Measurements from ENCODE around the gene RHOT2. TPM values are rescaled to one million over a fixed set of nuclear protein-coding genes. Genes with fewer than 3 reads are reported as not detected.

The RHOT2 gene
- total RNA-seq, 2 experiments from 2014 or later, result 110 TPM

DNA sequence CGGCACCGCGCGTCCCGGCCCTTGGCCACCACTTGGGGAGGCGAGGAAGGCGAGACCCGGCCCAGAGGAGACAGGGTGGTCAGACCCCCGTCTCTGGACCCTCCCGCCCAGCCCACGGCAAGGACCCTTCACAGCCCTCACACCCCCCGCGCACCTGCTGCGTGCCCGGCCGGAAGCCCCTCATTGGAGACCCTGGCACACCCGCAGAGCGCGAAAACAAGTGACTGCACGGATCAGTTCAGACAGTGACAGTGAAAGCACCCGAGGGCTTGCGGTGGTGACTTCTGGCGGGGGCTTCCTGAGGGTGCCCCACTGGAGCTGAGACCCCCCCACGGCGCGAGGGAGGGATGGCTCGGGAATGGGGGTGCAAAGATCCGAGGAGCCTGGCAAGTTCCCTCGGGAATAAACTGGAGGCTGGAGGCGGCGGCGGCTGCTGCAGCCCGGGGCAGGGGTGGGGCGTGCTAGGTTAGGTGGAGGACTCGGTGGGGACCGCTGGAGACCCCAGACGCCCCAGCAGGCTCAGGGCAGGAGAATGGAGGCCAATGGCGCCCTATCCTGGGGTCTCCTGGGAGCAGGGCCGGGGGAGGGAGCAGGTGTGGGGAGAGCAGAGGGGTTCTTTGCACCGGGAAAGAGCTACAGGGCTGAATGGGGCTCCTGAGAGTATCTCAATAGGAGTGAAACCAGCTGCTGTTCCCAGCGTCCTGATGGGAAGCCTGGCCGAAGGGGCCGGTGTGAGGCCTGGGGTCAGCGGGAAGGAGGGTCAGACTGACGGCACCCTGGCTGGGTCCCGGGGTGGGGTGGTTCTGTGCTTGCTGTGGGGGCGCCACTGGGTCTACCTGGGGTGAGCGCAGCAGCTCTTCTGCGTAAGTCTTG, 38.5 kb downstream of the RHOT2 start:
- POLR2A ChIA-PET, result interaction anchor here (0.8 to 1.2 kb wide), 4 partner anchors 14 to 335 kb away, joined by 3 to 4 read pairs (median 3); no protein-coding TSS in a partner anchor
- no peaks in the 10 kb centered on the region for H3K9me3 Mint-ChIP-seq
- H3K4me1 Mint-ChIP-seq (ENCODE audit: low read depth), result no peaks in the 10 kb centered on the region
- peaks cover 57% of the 10 kb centered on the region for H3K27me3 Mint-ChIP-seq
- ATAC-seq (no peak), DNase-seq (no peak)
- H3K27ac Mint-ChIP-seq, result no peak overlapping the region
- TF ChIP-seq, protein P1, sequence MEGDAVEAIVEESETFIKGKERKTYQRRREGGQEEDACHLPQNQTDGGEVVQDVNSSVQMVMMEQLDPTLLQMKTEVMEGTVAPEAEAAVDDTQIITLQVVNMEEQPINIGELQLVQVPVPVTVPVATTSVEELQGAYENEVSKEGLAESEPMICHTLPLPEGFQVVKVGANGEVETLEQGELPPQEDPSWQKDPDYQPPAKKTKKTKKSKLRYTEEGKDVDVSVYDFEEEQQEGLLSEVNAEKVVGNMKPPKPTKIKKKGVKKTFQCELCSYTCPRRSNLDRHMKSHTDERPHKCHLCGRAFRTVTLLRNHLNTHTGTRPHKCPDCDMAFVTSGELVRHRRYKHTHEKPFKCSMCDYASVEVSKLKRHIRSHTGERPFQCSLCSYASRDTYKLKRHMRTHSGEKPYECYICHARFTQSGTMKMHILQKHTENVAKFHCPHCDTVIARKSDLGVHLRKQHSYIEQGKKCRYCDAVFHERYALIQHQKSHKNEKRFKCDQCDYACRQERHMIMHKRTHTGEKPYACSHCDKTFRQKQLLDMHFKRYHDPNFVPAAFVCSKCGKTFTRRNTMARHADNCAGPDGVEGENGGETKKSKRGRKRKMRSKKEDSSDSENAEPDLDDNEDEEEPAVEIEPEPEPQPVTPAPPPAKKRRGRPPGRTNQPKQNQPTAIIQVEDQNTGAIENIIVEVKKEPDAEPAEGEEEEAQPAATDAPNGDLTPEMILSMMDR (IDR thresholded peaks at IDR 0.05), result no peak
- no peaks in the 10 kb centered on the region for H3K36me3 Mint-ChIP-seq (ENCODE audit: low read depth)
- CTCF ChIA-PET, result interaction anchor here (1.3 to 11.9 kb wide), 3 partner anchors 23 to 397 kb away, joined by 3 to 207 read pairs (median 4); partner anchors contain the start of genes ANTKMT, CCDC78 and HAGHL
- intact Hi-C loops (cut with micrococcal nuclease), result no loop called here
- H3K4me3 Mint-ChIP-seq, result no peak overlapping the region

DNA sequence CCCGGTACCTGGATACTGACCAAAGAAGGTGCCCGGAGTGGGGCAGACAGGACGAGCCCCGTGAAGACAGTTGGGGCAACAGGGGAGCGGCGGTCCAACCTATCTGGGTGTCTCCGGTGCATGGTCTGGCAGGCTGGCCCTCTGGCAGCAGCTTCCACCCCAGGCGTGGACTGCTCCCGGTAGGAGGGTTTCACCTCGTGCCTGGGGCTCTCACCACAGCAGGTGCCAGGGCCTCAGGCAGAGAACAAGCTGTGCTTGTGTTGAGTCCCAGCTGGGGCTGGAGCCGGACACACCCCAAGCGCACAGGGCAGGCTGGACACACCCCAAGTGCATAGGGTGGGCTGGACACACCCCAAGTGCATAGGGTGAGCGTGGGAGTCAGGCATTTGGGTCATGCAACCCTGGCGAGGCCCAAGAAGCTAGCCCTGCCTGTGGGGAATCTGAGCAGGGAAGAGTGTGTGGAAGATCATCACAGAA, 39.2 kb downstream of the RHOT2 start:
- H3K9me3 Mint-ChIP-seq, result no peaks in the 10 kb centered on the region
- intact Hi-C loops (cut with micrococcal nuclease), result no loop called here
- ChIA-PET POLR2A (interaction anchor here (0.8 to 1.2 kb wide), 4 partner anchors 13 to 334 kb away, joined by 3 to 4 read pairs (median 3); no protein-coding TSS in a partner anchor), CTCF (interaction anchor here (1.0 to 11.9 kb wide), 5 partner anchors 9 to 396 kb away, joined by 3 to 207 read pairs (median 4); partner anchors contain the start of genes ANTKMT, CCDC78 and HAGHL)
- H3K36me3 Mint-ChIP-seq (ENCODE audit: low read depth), result no peaks in the 10 kb centered on the region
- no peak overlapping the region for H3K27ac Mint-ChIP-seq
- ATAC-seq (no peak), DNase-seq (no peak)
- peaks cover 54% of the 10 kb centered on the region for H3K27me3 Mint-ChIP-seq
- no peaks in the 10 kb centered on the region for H3K4me1 Mint-ChIP-seq (ENCODE audit: low read depth)
- TF ChIP-seq, protein P1 (IDR thresholded peaks at IDR 0.05), result no peak
- H3K4me3 Mint-ChIP-seq, result no peak overlapping the region

DNA sequence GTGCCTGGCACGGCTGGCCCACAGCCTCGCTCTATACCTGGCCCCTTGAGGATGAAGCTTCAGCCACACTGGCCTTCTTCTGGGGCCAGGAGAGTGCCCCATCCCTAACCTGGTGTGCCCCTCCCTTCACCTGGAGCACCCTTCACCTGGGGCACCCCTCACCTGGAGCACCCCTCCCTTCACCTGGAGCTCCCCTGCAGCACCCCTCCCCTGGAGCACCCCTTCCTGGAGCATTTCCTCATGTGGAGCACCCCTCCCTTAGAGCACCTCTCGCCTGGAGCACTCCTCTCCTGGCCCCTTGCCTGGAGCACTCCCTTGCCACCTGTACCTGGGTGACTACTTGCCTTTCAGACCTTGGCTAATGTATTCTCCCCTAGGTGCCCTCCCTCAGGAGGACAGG, 40.1 kb downstream of the RHOT2 start:
- H3K4me3 Mint-ChIP-seq, result no peak overlapping the region
- TF ChIP-seq, protein P1 (IDR thresholded peaks at IDR 0.05), result no peak
- no peak overlapping the region for H3K27ac Mint-ChIP-seq
- peaks cover 49% of the 10 kb centered on the region for H3K27me3 Mint-ChIP-seq
- CTCF ChIA-PET, result interaction anchor here (1.0 to 11.9 kb wide), 5 partner anchors 8 to 395 kb away, joined by 3 to 207 read pairs (median 4); partner anchors contain the start of genes ANTKMT, CCDC78 and HAGHL
- H3K9me3 Mint-ChIP-seq, result no peaks in the 10 kb centered on the region
- intact Hi-C loops (cut with micrococcal nuclease), result no loop called here
- peaks cover 2% of the 10 kb centered on the region for H3K4me1 Mint-ChIP-seq (ENCODE audit: low read depth)
- no peaks in the 10 kb centered on the region for H3K36me3 Mint-ChIP-seq (ENCODE audit: low read depth)
- DNase-seq (no peak), ATAC-seq (no peak)
- POLR2A ChIA-PET, result interaction anchor here (0.7 kb wide), 1 partner anchor 18 kb away, joined by 3 read pairs; the partner anchor contains the start of gene WDR24

DNA sequence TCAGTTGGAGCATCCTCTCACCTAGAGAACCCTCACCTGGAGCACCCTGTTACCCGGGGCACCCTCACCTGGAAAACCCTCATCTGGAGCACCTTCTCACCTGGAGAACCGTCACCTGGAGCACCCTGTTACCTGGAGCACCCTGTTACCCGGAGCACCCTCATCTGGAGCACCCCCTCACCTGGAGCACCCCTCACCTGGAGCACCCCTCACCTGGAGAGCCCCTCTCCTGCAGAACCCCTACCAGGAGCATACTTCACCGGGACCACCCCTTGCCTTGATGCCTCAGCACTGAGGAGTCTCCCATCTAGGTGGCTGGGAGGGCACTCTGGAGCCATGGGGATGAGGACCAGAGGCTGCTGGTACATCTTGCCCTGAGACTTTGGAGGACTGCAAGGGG, 41.0 kb downstream of the RHOT2 start:
- TF ChIP-seq, protein P1 (IDR thresholded peaks at IDR 0.05), result no peak
- ChIA-PET POLR2A (no interaction called here), CTCF (interaction anchor here (8.1 to 11.9 kb wide), 2 partner anchors 21 to 77 kb away, joined by 149 to 207 read pairs; partner anchors contain the start of genes ANTKMT, CCDC78, CHTF18 and HAGHL)
- ATAC-seq (no peak), DNase-seq (no peak)
- Mint-ChIP-seq H3K36me3 (ENCODE audit: low read depth) (no peaks in the 10 kb centered on the region), H3K4me3 (no peak overlapping the region), H3K9me3 (no peaks in the 10 kb centered on the region), H3K27me3 (peaks cover 45% of the 10 kb centered on the region), H3K27ac (no peak overlapping the region), H3K4me1 (ENCODE audit: low read depth) (peaks cover 2% of the 10 kb centered on the region)
- intact Hi-C loops (cut with micrococcal nuclease), result no loop called here

Measured in activated CD8-positive, alpha-beta T cell treated with anti-CD3 and anti-CD28 coated beads for 36 hours (primary cell).